ENCODE data around the gene FBXO34. TPM values are rescaled to one million over a fixed set of nuclear protein-coding genes. Genes with fewer than 3 reads are reported as not detected.

FBXO34 gene
- total and polyA plus RNA-seq, 12 donors, result 5.9 to 31.0 (median 18.5) TPM

DNA sequence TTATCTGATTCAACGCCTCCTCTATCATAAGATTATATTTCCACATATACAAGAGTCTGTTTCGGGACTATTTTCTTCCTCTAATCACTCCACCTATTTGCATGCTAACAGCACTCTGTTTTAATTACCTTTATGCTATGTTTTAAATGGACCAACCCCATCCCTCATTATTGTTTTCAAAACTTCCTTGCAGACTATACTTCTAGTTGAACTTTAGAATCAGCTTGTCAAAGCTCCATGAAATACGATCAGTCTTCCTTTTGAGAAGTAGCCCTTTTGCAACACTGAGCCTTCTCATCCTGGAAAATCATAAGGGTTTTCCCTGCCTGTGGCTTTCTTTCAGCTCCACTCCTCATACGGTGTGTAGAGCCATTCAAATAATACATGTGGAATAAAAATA lies 103.5 kb downstream of the FBXO34 start:
- H3K4me3 ChIP-seq, result no peak overlapping the region
- WGBS, 4 donors, result 90 to 98% (median 95%) methylated on average over 4 of the region's 4 CpGs
- H3K27me3 ChIP-seq, result no peaks in the 10 kb centered on the region
- intact Hi-C loops (cut with DNase I), result no loop called here
- TF ChIP-seq, protein P1, sequence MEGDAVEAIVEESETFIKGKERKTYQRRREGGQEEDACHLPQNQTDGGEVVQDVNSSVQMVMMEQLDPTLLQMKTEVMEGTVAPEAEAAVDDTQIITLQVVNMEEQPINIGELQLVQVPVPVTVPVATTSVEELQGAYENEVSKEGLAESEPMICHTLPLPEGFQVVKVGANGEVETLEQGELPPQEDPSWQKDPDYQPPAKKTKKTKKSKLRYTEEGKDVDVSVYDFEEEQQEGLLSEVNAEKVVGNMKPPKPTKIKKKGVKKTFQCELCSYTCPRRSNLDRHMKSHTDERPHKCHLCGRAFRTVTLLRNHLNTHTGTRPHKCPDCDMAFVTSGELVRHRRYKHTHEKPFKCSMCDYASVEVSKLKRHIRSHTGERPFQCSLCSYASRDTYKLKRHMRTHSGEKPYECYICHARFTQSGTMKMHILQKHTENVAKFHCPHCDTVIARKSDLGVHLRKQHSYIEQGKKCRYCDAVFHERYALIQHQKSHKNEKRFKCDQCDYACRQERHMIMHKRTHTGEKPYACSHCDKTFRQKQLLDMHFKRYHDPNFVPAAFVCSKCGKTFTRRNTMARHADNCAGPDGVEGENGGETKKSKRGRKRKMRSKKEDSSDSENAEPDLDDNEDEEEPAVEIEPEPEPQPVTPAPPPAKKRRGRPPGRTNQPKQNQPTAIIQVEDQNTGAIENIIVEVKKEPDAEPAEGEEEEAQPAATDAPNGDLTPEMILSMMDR (IDR thresholded peaks at IDR 0.05), result no peak
- TF ChIP-seq POLR2A (IDR thresholded peaks at IDR 0.05), result no peak
- DNase-seq, result no peak
- H3K27ac ChIP-seq, result no peak overlapping the region
- H3K4me1 ChIP-seq (replicated peaks in 1 of 2), result no peaks in the 10 kb centered on the region
- peaks cover 0 to 39% of the 10 kb centered on the region in 2 donors for H3K36me3 ChIP-seq (replicated peaks in 1 of 2)
- no peaks in the 10 kb centered on the region for H3K9me3 ChIP-seq (replicated peaks in 1 of 3)

DNA sequence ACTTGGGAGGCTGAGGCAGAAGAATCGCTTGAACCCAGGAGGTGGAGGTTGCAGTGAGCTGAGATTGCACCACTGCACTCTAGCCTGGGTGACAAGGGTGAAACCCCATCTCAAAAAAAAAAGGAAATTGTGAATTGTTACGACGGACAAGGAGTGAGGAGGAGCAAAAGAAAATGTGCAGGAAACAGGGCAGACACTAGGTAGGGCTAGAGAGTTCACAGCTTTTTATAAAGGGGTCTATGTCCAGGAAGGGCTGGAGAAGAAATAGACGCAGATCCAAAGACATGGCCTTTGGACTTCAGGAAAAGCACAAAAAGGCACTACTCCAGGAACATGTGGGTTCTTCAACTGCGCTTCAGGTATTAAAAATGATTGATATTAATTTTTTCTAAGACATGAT lies 106.0 kb downstream of the FBXO34 start:
- H3K4me1 ChIP-seq (replicated peaks in 1 of 2), result no peaks in the 10 kb centered on the region
- intact Hi-C loops (cut with DNase I), result no loop called here
- H3K27me3 ChIP-seq, result no peaks in the 10 kb centered on the region
- DNase-seq, result no peak
- H3K9me3 ChIP-seq (replicated peaks in 1 of 3), result no peaks in the 10 kb centered on the region
- peaks cover 0 to 48% of the 10 kb centered on the region in 2 donors for H3K36me3 ChIP-seq (replicated peaks in 1 of 2)
- H3K4me3 ChIP-seq, result no peak overlapping the region
- WGBS, 4 donors, result 82 to 96% (median 92%) methylated on average over 5 of the region's 5 CpGs
- no peak overlapping the region for H3K27ac ChIP-seq
- no peak for TF ChIP-seq POLR2A (IDR thresholded peaks at IDR 0.05)
- TF ChIP-seq, protein P1 (IDR thresholded peaks at IDR 0.05), result no peak

DNA sequence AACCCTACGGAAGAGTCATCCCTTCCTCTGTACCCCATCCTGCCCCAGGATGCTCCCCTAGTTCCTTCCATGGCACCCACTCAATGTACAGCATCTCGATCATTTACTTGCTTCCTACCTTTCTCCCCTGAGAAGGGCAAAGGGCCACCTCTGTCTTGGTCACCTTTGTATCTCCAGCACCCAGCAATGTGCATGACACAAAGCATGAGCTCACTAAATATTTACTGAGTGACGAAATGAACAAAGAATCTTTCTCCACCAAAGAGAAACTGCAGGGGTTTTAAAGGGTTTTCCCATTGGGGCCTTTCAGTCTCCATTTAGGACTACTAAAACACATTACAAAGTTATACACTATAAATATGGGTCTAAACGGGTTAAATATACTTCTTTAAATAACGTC lies 109.8 kb downstream of the FBXO34 start:
- WGBS, 4 donors, result 85 to 91% (median 89%) methylated on average over 5 of the region's 5 CpGs
- Histone ChIP-seq H3K4me1 (replicated peaks in 1 of 2) (no peaks in the 10 kb centered on the region), H3K9me3 (replicated peaks in 1 of 3) (no peaks in the 10 kb centered on the region), H3K27ac (no peak overlapping the region), H3K36me3 (replicated peaks in 1 of 2) (peaks cover 0 to 68% of the 10 kb centered on the region in 2 donors), H3K27me3 (no peaks in the 10 kb centered on the region), H3K4me3 (no peak overlapping the region)
- no peak for TF ChIP-seq POLR2A (IDR thresholded peaks at IDR 0.05)
- TF ChIP-seq, protein P1 (IDR thresholded peaks at IDR 0.05), result no peak
- no peak for DNase-seq
- intact Hi-C loops (cut with DNase I), result no loop called here

DNA sequence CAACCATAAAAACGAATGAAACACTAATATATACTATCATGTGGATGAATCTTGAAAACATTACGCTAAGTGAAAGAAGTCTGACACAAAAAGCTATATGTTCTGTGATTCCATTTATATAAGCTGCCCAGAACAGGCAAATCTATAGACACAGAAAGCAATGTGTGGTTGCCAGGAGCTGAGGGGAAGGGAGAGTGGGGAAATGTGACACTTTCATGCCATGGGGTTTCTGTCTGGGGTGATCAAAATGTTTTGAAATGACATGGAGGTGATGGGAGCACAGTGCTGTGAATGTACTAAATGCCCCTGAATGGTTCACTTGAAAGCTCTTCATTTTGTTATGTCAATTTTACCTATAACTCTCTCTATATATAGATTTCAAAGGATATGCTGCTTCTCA lies 110.3 kb downstream of the FBXO34 start:
- Histone ChIP-seq H3K27ac (no peak overlapping the region), H3K9me3 (replicated peaks in 1 of 3) (no peaks in the 10 kb centered on the region), H3K36me3 (replicated peaks in 1 of 2) (peaks cover 0 to 68% of the 10 kb centered on the region in 2 donors), H3K27me3 (no peaks in the 10 kb centered on the region), H3K4me3 (no peak overlapping the region), H3K4me1 (replicated peaks in 1 of 2) (no peaks in the 10 kb centered on the region)
- TF ChIP-seq, protein P1 (IDR thresholded peaks at IDR 0.05), result no peak
- TF ChIP-seq POLR2A (IDR thresholded peaks at IDR 0.05), result no peak
- WGBS, 4 donors, result 81 to 92% (median 90%) methylated on average over 2 of the region's 2 CpGs
- intact Hi-C loops (cut with DNase I), result no loop called here
- no peak for DNase-seq

Data from adrenal gland (tissue), 12 donors.